RWPE1 (cell line): Measurements from ENCODE around the gene PIH1D2.

Experiments
- CTCF ChIA-PET: fragments of 350-600 bp; sonication (Branson Sonifier 250); formaldehyde crosslinking; extraction: SDS; loops from one replicate; lab custom pipeline; 2021; lab: Yijun Ruan, JAX
- POLR2A ChIA-PET: fragments of 400-600 bp; formaldehyde crosslinking; extraction: SDS; loops from one replicate; lab custom pipeline; 2020; ENCODE audit warnings: antibody characterized with exemption; ENCODE audit not compliant: low non-redundant PET; lab: Yijun Ruan, JAX
- DNase-seq: peaks from one replicate; pipeline ENCODE4 v3.0.0; 2012; ENCODE audit warnings: low spot score
- H3K27ac ChIP-seq: fragments of 450-650 bp; 2 replicates; pipeline ENCODE4 v1.5.1; 2017
- TF ChIP-seq, protein P1 (sequence below): fragments of 450-650 bp; conservative IDR thresholded peaks from 2 replicates; pipeline ENCODE4 v1.5.1; 2017; ENCODE audit warnings: low read depth, mild to moderate bottlenecking

PIH1D2 gene

DNA sequence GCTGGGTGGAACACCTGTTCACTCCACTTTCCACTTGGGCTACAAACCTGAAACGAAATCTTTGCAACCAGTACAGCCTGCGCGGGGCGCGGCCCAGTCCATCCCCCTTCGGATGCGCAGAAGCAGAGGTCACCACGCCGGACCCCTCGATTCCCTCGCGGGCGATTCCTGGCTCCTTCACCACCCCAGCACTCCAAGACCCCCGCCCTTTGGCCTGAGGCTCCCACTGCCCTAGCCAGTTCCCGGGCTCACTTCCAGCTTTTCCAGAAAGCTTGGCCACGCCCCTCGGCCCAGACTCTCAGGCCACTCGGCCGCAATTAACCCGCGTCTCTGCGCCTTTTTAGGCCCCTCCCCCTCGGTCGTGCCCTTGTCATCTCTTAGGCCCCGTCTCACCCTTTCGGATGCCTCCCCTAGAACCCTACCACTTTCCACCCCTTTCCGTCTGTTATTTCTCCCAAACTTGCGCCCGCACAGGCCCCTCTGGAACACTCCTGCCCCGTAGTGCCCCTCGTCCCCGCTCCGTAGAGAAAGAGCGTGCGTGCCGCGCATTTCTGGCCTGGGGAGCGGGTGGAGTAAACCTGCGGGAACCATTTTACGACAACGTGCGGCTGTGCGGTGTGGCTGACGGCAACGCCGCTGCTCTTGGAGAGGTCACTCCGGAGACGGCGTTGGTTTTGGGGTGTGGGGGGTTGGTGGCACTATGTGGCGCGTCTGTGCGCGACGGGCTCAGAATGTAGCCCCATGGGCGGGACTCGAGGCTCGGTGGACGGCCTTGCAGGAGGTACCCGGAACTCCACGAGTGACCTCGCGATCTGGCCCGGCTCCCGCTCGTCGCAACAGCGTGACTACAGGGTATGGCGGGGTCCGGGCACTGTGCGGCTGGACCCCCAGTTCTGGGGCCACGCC, 48.8 kb downstream of the PIH1D2 start, which contains the start of gene DLAT:
DLAT (plus strand) TSS at position 636 of the 906 bp plus-strand sequence; CDS start at position 701, 65 bp downstream.
- CTCF ChIA-PET = interaction anchor here (0.6 to 1.0 kb wide), 2 partner anchors 35 to 54 kb away, joined by 3 read pairs; no protein-coding TSS in a partner anchor
- peak within 1 kb of the TSS; percentile 88 for H3K27ac ChIP-seq
- POLR2A ChIA-PET = interaction anchor here (0.7 kb wide), 1 partner anchor 15 kb away, joined by 3 read pairs; no protein-coding TSS in a partner anchor
- TF ChIP-seq, protein P1, sequence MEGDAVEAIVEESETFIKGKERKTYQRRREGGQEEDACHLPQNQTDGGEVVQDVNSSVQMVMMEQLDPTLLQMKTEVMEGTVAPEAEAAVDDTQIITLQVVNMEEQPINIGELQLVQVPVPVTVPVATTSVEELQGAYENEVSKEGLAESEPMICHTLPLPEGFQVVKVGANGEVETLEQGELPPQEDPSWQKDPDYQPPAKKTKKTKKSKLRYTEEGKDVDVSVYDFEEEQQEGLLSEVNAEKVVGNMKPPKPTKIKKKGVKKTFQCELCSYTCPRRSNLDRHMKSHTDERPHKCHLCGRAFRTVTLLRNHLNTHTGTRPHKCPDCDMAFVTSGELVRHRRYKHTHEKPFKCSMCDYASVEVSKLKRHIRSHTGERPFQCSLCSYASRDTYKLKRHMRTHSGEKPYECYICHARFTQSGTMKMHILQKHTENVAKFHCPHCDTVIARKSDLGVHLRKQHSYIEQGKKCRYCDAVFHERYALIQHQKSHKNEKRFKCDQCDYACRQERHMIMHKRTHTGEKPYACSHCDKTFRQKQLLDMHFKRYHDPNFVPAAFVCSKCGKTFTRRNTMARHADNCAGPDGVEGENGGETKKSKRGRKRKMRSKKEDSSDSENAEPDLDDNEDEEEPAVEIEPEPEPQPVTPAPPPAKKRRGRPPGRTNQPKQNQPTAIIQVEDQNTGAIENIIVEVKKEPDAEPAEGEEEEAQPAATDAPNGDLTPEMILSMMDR = no peak
- DNase-seq = peak; percentile 80

DNA sequence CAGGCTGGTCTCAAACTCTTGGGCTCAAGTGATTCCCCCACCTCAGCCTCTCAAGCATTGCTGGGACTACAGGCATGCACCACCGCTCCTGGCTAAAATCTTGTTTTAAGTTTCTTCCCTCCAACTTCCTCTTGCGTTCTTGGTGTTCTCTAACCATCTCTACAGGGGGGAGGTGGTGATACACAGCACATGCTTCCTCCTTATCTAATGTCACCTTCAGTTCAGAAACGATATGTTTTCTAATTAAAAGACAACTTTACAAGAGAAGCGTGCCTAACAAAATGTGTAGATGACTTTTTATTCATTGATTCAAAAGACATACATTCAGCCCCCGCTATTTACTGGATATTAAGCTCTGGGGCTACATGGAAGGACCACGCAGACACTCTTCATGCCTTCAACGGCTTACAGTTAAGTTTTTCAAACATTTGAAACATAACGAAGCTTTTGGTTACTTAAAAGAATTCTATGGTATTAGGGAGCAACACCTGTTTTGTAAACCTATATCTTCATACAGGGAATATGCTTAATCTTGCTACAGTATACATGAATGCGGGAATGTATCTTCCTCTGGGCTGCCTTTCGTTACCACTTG, 49.5 kb downstream of the PIH1D2 start:
- peak overlapping the region; percentile 88 for H3K27ac ChIP-seq
- DNase-seq = no peak
- CTCF ChIA-PET = interaction anchor here (0.6 to 1.0 kb wide), 2 partner anchors 34 to 55 kb away, joined by 3 read pairs; no protein-coding TSS in a partner anchor
- TF ChIP-seq, protein P1 = no peak
- POLR2A ChIA-PET = interaction anchor here (0.7 kb wide), 1 partner anchor 16 kb away, joined by 3 read pairs; no protein-coding TSS in a partner anchor

DNA sequence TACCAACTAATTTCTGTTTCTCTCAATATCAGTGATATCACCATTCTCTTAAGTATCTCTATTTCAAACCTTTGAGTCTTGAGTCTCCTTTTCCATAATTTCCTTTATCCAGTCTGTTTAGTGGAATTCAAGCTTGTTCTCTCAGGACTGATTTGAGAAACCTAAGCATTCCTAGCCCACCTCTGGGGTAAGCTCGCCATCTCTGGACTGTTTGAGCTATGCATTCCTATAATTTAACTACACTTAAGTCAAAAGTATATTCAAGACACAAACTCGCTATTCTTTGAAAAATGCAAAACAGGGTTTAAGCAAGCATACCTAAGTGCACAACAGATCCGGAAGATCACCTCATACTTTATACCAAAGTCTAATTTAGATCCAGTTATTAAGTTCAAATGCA, 50.7 kb downstream of the PIH1D2 start:
- ChIA-PET CTCF (no interaction called here), POLR2A (no interaction called here)
- H3K27ac ChIP-seq = peak overlapping the region; percentile 42; the same call in 1 of the 2 replicates
- DNase-seq = no peak
- TF ChIP-seq, protein P1 = no peak

DNA sequence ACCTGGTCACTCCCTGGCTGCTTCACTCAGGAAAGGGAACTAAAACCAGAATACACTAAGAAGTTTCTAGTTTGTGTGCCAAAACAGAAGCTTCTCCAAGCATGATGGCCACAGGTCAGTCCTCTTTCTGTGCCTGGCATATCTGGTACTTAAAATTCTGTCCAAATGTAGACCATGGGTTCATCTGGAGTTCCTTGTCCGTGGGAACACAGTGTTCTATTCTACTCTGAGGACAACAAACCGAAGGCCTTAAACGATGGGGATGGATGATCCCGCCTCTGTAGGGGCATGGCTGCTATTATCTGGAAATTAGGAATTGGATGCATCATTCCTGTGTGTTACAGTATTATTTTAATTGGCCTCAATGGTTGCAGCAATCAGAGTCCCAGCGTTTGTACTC, 54.8 kb downstream of the PIH1D2 start:
- no peak overlapping the region for H3K27ac ChIP-seq
- TF ChIP-seq, protein P1 = no peak
- ChIA-PET POLR2A (no interaction called here), CTCF (interaction anchor here (0.6 kb wide), 1 partner anchor 9 kb away, joined by 3 read pairs; no protein-coding TSS in a partner anchor)
- DNase-seq = no peak
